Measurements from ENCODE around the gene TAF6. TPM values are rescaled to one million over a fixed set of nuclear protein-coding genes. Genes with fewer than 3 reads are reported as not detected.

Gene TAF6
- total and polyA plus RNA-seq, 12 donors = 23.5 to 43.3 (median 31.0) TPM

DNA sequence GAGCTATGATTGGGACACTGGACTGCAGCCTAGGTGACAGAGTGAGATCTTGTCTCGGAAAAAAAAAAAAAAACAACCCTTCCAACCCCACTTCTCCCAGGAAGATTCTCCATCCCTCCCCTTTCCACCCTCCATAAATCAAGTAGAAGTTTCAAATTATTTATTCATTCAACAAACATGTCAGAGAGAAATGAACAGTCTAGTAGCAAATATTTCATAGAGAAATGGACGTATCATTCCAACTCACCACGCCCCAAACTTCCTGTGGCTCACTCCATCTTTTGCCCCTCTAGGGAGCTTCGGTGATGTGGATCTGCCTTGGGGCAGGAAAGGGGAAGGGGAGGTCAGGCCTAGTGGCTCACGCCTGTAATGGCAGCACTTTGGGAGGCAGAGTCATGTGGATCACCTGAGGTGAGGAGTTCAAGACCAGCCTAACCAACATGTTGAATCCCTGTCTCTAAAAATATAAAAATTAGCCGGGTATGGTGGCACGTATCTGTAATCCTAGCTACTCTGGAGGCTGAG lies 40.0 kb upstream of the TAF6 start:
- no peak for DNase-seq
- TF ChIP-seq, protein P1, sequence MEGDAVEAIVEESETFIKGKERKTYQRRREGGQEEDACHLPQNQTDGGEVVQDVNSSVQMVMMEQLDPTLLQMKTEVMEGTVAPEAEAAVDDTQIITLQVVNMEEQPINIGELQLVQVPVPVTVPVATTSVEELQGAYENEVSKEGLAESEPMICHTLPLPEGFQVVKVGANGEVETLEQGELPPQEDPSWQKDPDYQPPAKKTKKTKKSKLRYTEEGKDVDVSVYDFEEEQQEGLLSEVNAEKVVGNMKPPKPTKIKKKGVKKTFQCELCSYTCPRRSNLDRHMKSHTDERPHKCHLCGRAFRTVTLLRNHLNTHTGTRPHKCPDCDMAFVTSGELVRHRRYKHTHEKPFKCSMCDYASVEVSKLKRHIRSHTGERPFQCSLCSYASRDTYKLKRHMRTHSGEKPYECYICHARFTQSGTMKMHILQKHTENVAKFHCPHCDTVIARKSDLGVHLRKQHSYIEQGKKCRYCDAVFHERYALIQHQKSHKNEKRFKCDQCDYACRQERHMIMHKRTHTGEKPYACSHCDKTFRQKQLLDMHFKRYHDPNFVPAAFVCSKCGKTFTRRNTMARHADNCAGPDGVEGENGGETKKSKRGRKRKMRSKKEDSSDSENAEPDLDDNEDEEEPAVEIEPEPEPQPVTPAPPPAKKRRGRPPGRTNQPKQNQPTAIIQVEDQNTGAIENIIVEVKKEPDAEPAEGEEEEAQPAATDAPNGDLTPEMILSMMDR (IDR thresholded peaks at IDR 0.05) = no peak
- Histone ChIP-seq H3K27ac (peak overlapping the region; percentile 30 to 97 (median 88)), H3K27me3 (no peaks in the 10 kb centered on the region), H3K36me3 (peaks cover 0 to 31% (median 19%) of the 10 kb centered on the region in 9 donors), H3K9me3 (no peaks in the 10 kb centered on the region), H3K4me3 (peak overlapping the region in 9 of 10 donors; percentile 75 to 99 (median 90)), H3K4me1 (peaks cover 7 to 43% (median 20%) of the 10 kb centered on the region in 9 donors)
- intact Hi-C loops (cut with DNase I) = loop anchor here in 1 of 10 donors (10.0 kb wide), 1 partner anchor 56 kb away; the partner anchor contains the start of gene PVRIG
- 63 to 64% methylated on average over 7 of the region's 7 CpGs for WGBS, 2 donors
- no peak for ATAC-seq

DNA sequence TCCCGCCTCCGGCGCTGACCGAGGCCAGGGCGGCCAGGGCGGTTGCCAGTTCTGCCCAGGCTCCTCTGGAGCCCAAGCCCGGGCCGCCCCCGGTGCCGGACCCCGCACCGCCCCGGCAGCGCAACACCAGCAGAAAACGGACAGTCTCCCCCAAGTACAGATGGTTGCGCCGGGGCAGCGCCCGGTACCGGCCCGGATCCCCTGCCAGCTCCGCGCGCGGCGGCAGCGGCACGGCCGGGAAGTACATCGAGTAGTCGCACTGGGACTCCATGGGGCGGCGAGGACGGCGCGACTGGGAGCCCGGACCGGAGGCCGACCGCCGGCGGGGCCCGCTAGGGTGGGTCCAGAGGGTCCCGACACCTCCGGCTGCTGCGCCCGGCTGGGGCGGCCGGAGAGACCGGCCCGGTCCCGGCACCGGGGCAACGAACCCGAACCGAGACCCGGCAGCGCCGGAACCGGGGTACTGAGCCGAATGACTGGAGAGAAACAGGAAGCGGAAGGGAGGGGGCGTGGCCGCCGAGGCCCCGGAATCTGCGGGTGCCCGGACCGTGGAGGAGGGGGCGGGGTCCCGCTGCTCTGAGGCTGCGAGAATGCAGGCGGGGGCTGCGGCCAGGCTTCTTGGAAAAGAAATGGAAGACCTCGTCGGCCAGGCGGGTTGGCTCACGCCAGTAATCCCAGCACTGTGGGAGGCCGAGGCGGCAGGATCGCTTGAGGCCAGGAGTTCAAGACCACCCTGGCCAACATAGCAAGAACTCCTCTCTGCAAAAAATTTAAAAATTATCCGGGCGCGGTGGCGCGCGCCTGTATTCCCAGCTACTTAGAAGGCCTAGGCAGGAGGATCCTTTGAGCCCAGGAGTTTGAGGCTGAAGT lies 39.3 kb upstream of the TAF6 start, which contains the start of gene TRAPPC14:
Gene TRAPPC14 (minus strand): TSS at position 495 of the 870 bp plus-strand sequence. CDS start 224 bp downstream, at position 271.
- intact Hi-C loops (cut with DNase I) = loop anchor here in 1 of 10 donors (10.0 kb wide), 1 partner anchor 56 kb away; the partner anchor contains the start of gene PVRIG
- Histone ChIP-seq H3K4me3 (peak within 1 kb of the TSS; percentile 75 to 99 (median 89)), H3K9me3 (no peaks in the 10 kb centered on the region), H3K27me3 (no peaks in the 10 kb centered on the region), H3K27ac (peak within 1 kb of the TSS; percentile 30 to 97 (median 88)), H3K36me3 (peaks cover 0 to 38% (median 26%) of the 10 kb centered on the region in 9 donors), H3K4me1 (peaks cover 7 to 48% (median 20%) of the 10 kb centered on the region in 9 donors)
- WGBS, 2 donors = 1 to 2% methylated on average over 87 of the region's 87 CpGs
- ATAC-seq (peak; percentile 85 to 94 (median 92)), DNase-seq (peak; percentile 94)
- TF ChIP-seq, protein P1 (IDR thresholded peaks at IDR 0.05) = no peak

DNA sequence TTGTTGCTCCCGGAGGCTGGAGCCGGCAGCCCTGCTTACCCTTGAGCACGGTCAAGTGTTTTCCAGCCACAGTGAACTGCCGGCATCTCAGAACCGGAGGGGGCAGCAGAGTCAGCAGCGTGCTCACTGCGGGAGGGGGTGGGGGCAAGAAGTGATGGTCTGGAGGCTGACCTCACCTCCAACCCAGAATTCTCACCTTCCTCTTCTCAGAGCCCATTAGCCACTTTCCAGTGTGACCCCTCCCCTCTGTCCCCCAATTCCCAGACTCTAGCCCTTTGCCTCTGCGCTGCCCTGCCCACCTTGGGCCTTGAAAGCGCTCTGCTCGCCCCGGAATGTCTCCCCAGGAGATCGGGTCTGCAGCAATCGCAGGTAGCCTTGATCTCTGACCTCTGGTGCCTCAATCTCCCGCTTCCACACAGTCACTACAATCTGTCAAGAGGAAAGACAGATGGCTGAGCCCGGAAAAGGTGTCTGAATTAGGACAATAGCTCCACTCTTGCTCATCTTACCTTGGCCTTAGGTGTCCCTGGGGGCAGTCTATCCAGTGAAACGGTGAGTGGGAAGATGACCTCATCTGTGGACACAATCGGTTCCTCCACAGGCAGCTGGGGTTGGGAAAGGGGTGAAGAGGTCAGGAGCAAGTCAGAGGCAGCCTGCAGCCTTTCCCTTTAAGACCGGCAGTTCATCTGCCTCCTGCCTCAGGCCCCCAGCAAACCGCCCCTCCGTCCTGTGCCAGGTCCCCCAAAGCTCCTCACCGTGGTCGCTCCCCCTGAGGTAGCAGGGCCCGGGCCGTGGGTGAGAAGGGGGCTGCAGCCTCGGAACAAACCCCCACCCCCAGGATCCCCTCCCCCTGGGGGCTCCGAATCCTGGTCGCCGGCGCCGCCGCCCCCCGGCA lies 38.4 kb upstream of the TAF6 start:
- peak in 6 of 8 donors; percentile 16 to 35 (median 28) for ATAC-seq
- WGBS, 2 donors = 18 to 20% methylated on average over 32 of the region's 32 CpGs
- no peaks in the 10 kb centered on the region for H3K9me3 ChIP-seq
- TF ChIP-seq, protein P1 (IDR thresholded peaks at IDR 0.05) = peak in 4 of 9 donors; percentile 16 to 22 (median 18)
- H3K27ac ChIP-seq = peak overlapping the region; percentile 30 to 97 (median 88)
- DNase-seq = peak in 1 of 2 donors; percentile 30
- intact Hi-C loops (cut with DNase I) = loop anchor here in 1 of 10 donors (10.0 kb wide), 1 partner anchor 57 kb away; the partner anchor contains the start of gene PVRIG
- no peaks in the 10 kb centered on the region for H3K27me3 ChIP-seq
- peak overlapping the region; percentile 75 to 99 (median 89) for H3K4me3 ChIP-seq
- peaks cover 0 to 46% (median 32%) of the 10 kb centered on the region in 9 donors for H3K36me3 ChIP-seq
- peaks cover 7 to 57% (median 20%) of the 10 kb centered on the region in 9 donors for H3K4me1 ChIP-seq

Measured in heart right ventricle (tissue), 16 donors.